Gastroesophageal sphincter (tissue), 4 donors: ENCODE results near the gene AKAP12. TPM values are rescaled to one million over a fixed set of nuclear protein-coding genes. Genes with fewer than 3 reads are reported as not detected.
A peak's percentile ranks its signal among the peaks of the same experiment; 100 is the strongest.

ENCODE experiments used
- ATAC-seq: fragments of 150-250 bp; one replicate; pipeline ENCODE4 v1.9.1; 2016; ENCODE audit warnings: mild to moderate bottlenecking, moderate library complexity
- H3K27ac ChIP-seq, 4 donors: fragments of 200-600 bp; sonication (generic) in 3 of 4; 1 replicate in 3 of 4; 2 replicates in 1 of 4; pipeline ENCODE4 v1.5.1; 2016 to 2019
- H3K27me3 ChIP-seq: fragments of 200-600 bp; sonication (generic); one replicate; pipeline ENCODE4 v1.5.1; 2019
- H3K36me3 ChIP-seq, 2 donors: fragments of 200-600 bp; sonication (generic); one replicate each; pipeline ENCODE4 v1.5.1; 2019; ENCODE audit warnings: control low read depth in 1 of 2
- H3K4me1 ChIP-seq, 3 donors: fragments of 200-600 bp; sonication (generic); 1 replicate in 2 of 3; 2 replicates in 1 of 3; pipeline ENCODE4 v1.5.1; 2016 to 2019; ENCODE audit warnings: control low read depth in 2 of 3
- H3K4me3 ChIP-seq, 2 donors: fragments of 200-600 bp; sonication (generic); one replicate each; pipeline ENCODE4 v1.5.1; 2019; ENCODE audit warnings: mild to moderate bottlenecking in 1 of 2, moderate library complexity in 1 of 2
- H3K9me3 ChIP-seq, 3 donors: fragments of 200-600 bp; sonication (generic); one replicate each; pipeline ENCODE4 v1.5.1; 2017 to 2019; ENCODE audit warnings: control low read depth in 2 of 3
- CTCF ChIP-seq, 4 experiments: fragments of 200-600 bp in 2 of 4; fragments of 450-650 bp in 2 of 4; sonication (generic) in 1 of 4; IDR thresholded peaks; one replicate each; pipeline ENCODE4 v1.5.1; 2017 to 2019; ENCODE audit warnings: antibody characterized with exemption in 4 of 4, mild to moderate bottlenecking in 2 of 4, moderate library complexity in 2 of 4
- EP300 ChIP-seq: sonication (generic); formaldehyde crosslinking; IDR thresholded peaks from one replicate; pipeline ENCODE4 v1.6.1; 2017; ENCODE audit warnings: antibody characterized with exemption, mild to moderate bottlenecking
- POLR2A ChIP-seq, 2 donors: fragments of 450-650 bp; IDR thresholded peaks; one replicate each; pipeline ENCODE4 v1.6.1; 2017; ENCODE audit warnings: antibody characterized with exemption in 2 of 2, mild to moderate bottlenecking in 2 of 2, moderate library complexity in 1 of 2
- POLR2AphosphoS5 ChIP-seq: sonication (generic); formaldehyde crosslinking; IDR thresholded peaks from one replicate; pipeline ENCODE4 v1.6.1; 2017; ENCODE audit warnings: antibody characterized with exemption
- WGBS, 2 donors: methylation state at CpG; one replicate each; pipeline ENCODE4 v1.1.5; 2018; ENCODE audit warnings: low coverage in 1 of 2; 5-methylcytosine and 5-hydroxymethylcytosine counted together
- total RNA-seq, 4 donors: library from RNA; depleted of rRNA; stranded (reverse); fragments of >200 nt; gene quantifications; one replicate each; pipeline ENCODE4 v1.1.0, GENCODE V29; 2016

The AKAP12 gene
- total RNA-seq, 4 donors from 2014 or later = 150 to 245 (median 185) TPM

GRCh38 chr6:151385177-151385576, 145.4 kb downstream of the AKAP12 start:
- Histone ChIP-seq H3K27me3 (no peaks in the 10 kb centered on the region), H3K36me3 (peaks cover 0 to 6% of the 10 kb centered on the region in 2 donors), H3K4me1 (peaks cover 0 to 49% (median 4%) of the 10 kb centered on the region in 3 donors), H3K9me3 (no peaks in the 10 kb centered on the region), H3K4me3 (no peak overlapping the region), H3K27ac (no peak overlapping the region)
- ATAC-seq = no peak
- 75 to 80% methylated on average over 1 of the region's 1 CpG for WGBS, 2 donors
- TF ChIP-seq POLR2A (IDR thresholded peaks at IDR 0.05) (no peak), CTCF (IDR thresholded peaks at IDR 0.05) (no peak), POLR2AphosphoS5 (no peak), EP300 (no peak)

GRCh38 chr6:151387175-151387970, 147.6 kb downstream of the AKAP12 start:
- Histone ChIP-seq H3K9me3 (no peaks in the 10 kb centered on the region), H3K4me1 (peaks cover 4 to 43% (median 4%) of the 10 kb centered on the region in 3 donors), H3K36me3 (peaks cover 0 to 6% of the 10 kb centered on the region in 2 donors), H3K27me3 (no peaks in the 10 kb centered on the region), H3K27ac (peak overlapping the region in 3 of 4 donors; percentile 22 to 100 (median 100)), H3K4me3 (no peak overlapping the region)
- TF ChIP-seq POLR2A (IDR thresholded peaks at IDR 0.05) = no peak
- TF ChIP-seq CTCF (IDR thresholded peaks at IDR 0.05) = no peak
- TF ChIP-seq POLR2AphosphoS5 = no peak
- no peak for TF ChIP-seq EP300
- ATAC-seq = no peak
- 74 to 89% methylated on average over 6 to 11 of the region's 11 CpGs for WGBS, 2 donors

- no peak for ATAC-seq
- 65 to 83% methylated on average over 2 of the region's 2 CpGs for WGBS, 2 donors
- no peak for TF ChIP-seq CTCF (IDR thresholded peaks at IDR 0.05)
- H3K27ac ChIP-seq = peak overlapping the region; percentile 6 to 100 (median 60)
- H3K4me3 ChIP-seq = no peak overlapping the region
- H3K36me3 ChIP-seq = peaks cover 0 to 3% of the 10 kb centered on the region in 2 donors
- no peaks in the 10 kb centered on the region for H3K9me3 ChIP-seq
- H3K27me3 ChIP-seq = no peaks in the 10 kb centered on the region
- peaks cover 7 to 52% (median 13%) of the 10 kb centered on the region in 3 donors for H3K4me1 ChIP-seq
Observed at GRCh38 chr6:151388236-151388635, 148.5 kb downstream of the AKAP12 start.

GRCh38 chr6:151388997-151389617, 149.3 kb downstream of the AKAP12 start:
- Histone ChIP-seq H3K36me3 (no peaks in the 10 kb centered on the region), H3K27me3 (no peaks in the 10 kb centered on the region), H3K4me3 (peak overlapping the region; percentile 94 to 100), H3K9me3 (no peaks in the 10 kb centered on the region), H3K4me1 (peaks cover 7 to 61% (median 17%) of the 10 kb centered on the region in 3 donors), H3K27ac (peak overlapping the region; percentile 97 to 100 (median 99))
- ATAC-seq = no peak
- no peak for TF ChIP-seq EP300
- no peak for TF ChIP-seq POLR2AphosphoS5
- TF ChIP-seq CTCF (IDR thresholded peaks at IDR 0.05) = no peak
- TF ChIP-seq POLR2A (IDR thresholded peaks at IDR 0.05) = no peak
- 21 to 24% methylated on average over 12 of the region's 12 CpGs for WGBS, 2 donors
